HG03135 (cell line): Measurements from ENCODE around the gene C7orf33.

Experiments used
- ATAC-seq: cut with Tn5 transposase; IDR thresholded peaks from one replicate; pipeline ENCODE4 v1.9.1; 2021; ENCODE audit warnings: mild to moderate bottlenecking, moderate library complexity; ENCODE audit not compliant: unreplicated experiment

The C7orf33 gene

GRCh38 chr7:148624735-148625134 lies 34.2 kb downstream of the C7orf33 start:
- no peak for ATAC-seq

- no peak for ATAC-seq
Measured at GRCh38 chr7:148625342-148625741, 34.8 kb downstream of the C7orf33 start.

- ATAC-seq = no peak
Measured at GRCh38 chr7:148626828-148627227, 36.3 kb downstream of the C7orf33 start.

GRCh38 chr7:148628011-148628410 lies 37.4 kb downstream of the C7orf33 start:
- ATAC-seq = no peak

GRCh38 chr7:148630078-148630477 lies 39.5 kb downstream of the C7orf33 start:
- ATAC-seq = no peak

- no peak for ATAC-seq
Measured at GRCh38 chr7:148633761-148634160, 43.2 kb downstream of the C7orf33 start.

GRCh38 chr7:148637094-148637493 lies 46.5 kb downstream of the C7orf33 start:
- ATAC-seq = no peak

GRCh38 chr7:148645898-148646297 lies 55.3 kb downstream of the C7orf33 start:
- no peak for ATAC-seq

GRCh38 chr7:148650232-148650858 lies 59.8 kb downstream of the C7orf33 start:
- ATAC-seq = no peak

GRCh38 chr7:148652773-148653172 lies 62.2 kb downstream of the C7orf33 start:
- no peak for ATAC-seq

- ATAC-seq = no peak
Measured at GRCh38 chr7:148657929-148658328, 67.4 kb downstream of the C7orf33 start.

- no peak for ATAC-seq
Measured at GRCh38 chr7:148661471-148661870, 70.9 kb downstream of the C7orf33 start.

GRCh38 chr7:148662646-148663045 lies 72.1 kb downstream of the C7orf33 start:
- no peak for ATAC-seq

GRCh38 chr7:148664324-148664723 lies 73.8 kb downstream of the C7orf33 start:
- ATAC-seq = no peak

GRCh38 chr7:148665221-148665620 lies 74.7 kb downstream of the C7orf33 start:
- ATAC-seq = no peak
